Ureter (tissue), 1 donor: ENCODE results near the gene ASAP2. TPM values are rescaled to one million over a fixed set of nuclear protein-coding genes. Genes with fewer than 3 reads are reported as not detected.

Experiments used
- DNase-seq: peaks from one replicate; pipeline ENCODE4 v3.0.0-alpha.2; 2020; ENCODE audit warnings: low spot score
- total RNA-seq: library from RNA; stranded (reverse); gene quantifications from one replicate; pipeline ENCODE4 v1.2.4, GENCODE V29; 2023
- donor health status: DM: yes; HTN: yes; CAD: no.

Gene ASAP2
- total RNA-seq, 1 donor from 2014 or later: 42.1 TPM

DNA sequence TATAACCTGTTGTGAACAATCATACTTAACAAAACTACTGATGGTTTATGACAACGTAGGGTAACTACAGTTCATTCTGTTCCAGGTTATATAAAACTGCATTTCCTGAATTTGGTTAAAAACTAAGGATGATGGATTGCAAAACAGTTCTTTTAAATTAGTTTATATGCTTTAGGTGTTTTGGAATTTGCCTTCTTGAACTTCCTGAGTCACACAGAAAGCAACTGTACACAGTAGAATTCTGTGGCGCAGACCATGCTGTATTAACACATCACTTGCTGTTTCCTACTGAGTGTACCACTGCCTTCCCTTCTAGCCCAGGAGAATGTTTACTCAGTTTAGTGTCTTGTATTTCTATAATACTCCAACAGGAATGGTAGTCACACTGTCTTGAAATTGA, 197.3 kb downstream of the ASAP2 start:
- no peak for DNase-seq

DNA sequence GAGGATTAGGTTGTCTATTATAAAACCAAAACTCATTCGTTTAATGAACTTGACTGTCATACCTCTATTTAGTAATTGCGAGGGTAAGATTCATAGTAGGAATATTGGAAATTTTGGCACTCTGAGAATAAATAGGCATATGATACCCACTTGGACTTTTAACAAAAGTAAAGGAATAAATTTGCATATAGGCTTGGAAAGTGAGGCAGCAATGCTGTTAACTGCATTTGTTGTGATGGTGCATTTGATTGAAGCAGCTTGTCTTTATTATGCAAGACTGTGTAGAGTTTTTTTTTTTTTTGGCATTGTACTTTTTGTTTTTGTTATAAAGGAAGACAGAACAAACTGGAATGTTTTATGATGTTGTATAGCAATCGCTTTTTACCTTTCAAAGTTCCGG, 197.8 kb downstream of the ASAP2 start:
- DNase-seq: no peak

DNA sequence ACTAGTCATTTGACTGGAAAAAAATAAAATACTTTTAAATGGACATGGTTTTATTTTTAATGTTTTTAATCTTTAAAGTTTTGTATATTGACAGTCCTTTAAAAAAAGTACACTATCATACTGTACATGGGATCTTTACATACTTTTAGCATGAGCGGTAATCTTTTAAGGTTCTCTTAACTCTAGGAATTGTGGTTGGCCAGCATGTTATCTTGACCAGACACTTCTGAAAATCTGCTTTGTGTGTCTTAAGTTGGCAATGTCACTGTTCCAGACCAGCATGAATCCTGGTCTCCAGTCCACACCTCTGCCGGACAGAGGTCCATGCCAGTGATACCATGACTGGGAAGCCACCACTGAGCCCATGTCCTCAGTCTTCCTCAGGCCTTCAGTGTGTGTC, 199.0 kb downstream of the ASAP2 start:
- no peak for DNase-seq

DNA sequence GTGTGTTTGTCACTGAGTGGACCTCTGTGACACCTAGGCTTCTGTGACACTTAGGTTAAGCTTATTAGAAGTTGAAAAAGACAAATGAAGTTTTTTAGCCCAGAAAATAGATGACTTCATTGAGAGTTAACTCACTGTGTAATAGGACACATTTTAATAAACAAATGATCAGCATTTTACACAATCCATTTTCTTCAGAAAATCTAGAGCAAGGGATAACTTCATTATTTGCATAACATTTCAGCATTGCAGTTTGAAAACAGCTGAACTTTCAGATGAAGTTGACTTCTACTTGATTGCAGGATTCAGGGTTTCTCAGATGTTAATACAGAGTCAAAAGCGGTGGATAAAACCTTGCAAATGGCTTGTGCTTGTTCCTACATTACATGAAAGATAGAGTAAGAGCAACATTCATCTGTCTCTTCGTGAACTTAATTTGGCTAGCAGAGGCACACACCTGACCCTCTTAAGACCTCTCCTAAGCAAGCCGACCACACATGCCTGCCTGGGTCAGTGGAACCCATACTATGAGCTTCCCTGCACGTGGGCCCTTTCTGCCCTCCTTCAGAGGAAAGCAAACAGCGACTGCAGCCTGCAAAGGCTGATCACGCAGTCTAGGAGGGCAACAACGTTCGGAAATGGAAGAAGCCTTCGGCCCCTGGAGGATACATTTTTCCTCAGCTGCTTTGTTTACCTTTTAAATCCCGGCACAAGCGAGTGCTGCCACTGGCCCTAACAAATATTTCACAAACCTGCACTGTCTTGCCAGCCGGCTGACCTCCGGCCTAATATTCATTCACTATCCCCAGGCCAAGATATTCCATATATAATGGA, 200.1 kb downstream of the ASAP2 start:
- DNase-seq: no peak

DNA sequence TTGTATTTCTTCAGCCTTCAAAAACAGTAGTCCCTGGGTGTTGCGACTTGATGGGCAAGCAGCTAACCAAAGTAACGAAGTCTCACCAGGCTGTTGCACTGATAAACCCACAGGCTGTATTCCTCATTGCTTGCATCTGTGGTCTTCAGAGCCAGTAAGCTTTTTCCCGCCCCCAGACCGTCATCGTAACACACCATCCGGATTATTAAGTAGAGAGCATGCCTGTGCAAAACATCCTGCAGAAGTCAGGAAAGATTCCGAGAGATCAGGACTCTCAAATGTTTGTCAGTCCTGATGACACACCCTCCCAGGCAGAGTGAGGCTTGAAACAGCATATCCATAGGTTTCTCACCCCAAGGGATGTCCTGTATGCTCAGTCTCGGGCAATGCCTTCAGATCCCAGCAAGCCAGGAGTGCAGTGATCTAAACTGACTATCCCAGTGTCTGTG, 200.8 kb downstream of the ASAP2 start:
- no peak for DNase-seq

DNA sequence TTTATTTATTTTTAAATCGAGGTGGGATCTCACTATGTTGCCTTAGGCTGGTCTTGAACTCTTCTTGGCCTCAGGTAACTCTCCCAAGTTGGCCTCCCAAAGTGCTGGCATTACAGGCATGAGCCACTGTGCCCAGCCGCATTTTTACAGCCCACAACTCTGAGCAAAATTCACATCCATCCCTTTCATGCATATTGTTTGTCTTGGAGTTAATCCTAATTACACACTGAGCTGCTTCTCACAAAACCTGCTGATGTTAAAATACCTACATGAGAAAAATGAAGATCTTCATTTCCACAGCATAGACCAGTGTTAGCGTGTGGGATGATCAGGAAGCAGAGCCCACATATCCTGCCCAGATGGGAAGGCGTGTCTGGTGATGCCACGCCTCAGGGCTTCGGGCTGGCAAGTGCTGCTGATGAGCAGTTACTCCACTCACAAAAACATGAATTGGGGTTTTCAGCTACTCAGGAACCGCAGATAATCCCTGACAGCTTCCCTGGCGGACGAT, 202.1 kb downstream of the ASAP2 start:
- no peak for DNase-seq

DNA sequence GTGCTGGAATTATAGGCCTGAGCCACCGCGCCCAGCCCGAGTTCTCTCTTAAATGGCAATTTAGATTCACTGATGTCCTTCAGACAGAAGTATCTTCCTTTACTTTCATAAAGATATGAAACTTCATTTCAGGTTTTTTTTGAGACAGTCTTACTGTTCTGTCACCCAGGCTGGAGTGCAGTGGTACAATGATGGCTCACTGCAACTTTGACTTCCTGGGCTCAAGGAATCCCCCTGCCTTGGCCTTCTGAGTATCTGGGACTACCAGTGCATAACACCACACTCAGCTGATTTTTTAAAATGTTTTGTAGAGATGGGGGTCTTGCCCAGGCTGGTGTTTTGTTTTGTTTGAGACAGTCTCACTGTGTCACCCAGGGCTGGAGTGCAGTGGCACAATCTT, 203.5 kb downstream of the ASAP2 start:
- no peak for DNase-seq

DNA sequence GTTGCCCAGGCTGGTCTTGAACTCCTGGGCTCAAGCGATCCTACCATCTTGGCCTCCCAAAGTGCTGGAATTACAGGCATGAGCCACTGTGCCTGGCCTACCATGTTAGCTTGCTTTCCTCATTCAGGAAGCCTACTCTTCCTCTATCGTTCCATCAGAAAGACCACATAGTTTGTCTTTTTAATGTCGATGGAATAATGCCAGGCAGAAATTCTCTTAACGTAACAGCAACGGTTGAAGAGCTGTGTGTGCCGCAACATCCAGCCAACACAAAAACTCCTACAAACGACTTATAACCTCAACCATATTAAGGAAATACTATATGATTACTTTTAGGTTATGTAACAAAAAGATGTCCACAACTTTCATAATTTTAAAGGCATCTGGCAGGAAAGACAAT, 206.2 kb downstream of the ASAP2 start:
- DNase-seq: no peak

DNA sequence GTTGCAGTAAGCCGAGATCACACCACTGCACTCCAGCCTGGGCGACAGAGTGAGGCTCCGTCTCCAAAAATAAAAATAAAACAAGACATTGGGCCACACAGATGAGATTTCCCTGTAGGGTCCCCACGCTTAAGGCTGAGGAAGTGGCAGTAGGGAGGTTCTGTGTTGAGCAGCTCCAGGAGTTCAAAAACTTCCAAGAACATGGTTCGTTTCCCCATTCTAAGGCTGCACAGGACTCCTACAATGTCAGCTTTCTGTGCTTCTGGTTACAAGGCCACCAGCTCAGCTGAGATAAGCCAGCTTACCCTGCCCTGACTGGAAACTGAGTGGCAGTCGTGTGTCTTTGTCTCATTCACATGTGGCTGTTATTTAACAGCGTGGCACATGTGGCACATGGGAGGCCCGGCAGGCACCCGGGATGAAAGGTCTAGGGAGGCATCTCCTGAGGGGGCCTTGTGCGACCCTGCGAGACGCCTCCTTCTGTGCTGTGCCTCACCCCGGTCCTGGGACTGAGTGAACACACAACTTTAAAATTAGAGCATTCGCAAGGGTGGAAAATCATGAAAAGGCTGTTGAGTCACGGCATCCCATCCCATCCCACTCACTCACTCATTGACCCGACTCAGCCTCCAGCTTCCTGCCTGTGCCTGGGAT, 209.0 kb downstream of the ASAP2 start:
- DNase-seq: no peak

DNA sequence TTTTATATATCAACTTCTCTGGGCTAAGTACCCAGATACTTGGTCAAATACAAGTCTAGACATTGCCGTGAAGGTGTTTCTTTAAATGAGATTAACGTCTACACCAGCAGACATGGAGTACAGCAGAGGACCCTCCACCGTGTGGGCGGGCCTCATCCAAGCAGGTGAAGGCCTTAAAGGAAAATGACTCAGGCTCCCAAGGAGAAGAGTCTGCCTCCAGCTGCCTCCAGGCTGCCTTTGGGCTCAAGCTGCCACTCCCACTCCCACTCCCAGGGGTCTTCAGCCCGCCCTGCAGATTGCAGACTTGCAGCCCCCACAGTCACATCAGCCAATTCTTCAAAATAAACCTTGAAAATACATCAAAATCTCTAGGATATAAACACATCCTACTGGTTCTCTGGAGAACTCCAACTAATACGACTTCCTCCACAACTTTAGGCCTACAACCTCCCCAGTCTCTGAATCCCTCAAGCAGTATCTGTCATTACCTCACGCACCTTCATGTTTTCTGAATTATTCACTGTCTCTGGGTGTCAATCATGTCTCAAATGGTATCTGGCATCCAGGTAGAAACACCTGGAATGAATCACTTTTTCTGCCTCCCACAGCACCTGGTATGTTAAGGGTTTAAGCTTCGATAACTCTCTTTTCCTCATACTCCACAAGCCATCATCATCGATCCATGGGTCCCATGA, 209.8 kb downstream of the ASAP2 start:
- DNase-seq: no peak

DNA sequence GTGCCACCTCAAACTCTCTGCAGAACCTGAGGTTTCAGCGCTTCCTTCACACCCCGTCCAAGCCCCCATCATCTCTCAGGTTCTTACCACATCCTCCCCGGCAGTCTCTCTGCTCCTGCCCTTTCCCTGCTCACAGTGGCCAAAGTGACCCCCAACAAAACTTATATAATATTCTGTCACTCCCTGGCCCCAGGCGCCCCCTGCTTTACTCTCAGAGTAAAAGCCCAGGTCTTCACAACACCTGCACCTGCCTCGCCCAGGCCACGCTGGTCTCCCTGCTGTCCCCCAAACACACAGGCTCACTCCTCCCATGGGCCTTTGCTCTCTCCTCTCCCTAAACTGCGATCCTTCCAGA, 210.3 kb downstream of the ASAP2 start:
- DNase-seq: no peak

DNA sequence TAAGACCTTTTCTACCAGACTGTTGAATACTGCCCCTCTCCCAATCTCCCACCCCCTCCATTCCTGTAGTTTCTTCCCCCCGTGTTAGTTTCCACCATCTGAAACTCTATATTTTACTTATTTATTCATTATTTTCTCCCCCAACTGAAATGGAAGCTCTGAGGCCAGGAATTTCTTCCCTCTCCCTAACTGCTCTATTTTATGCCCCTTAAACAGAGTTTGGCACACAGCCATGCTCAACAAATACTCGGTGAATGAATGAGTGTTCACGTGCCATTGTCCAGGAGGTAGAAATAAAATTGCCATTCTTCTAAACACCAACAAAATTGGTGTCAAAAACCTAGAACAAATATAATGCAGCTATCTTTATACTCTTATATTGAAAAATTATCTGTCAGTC, 211.1 kb downstream of the ASAP2 start:
- DNase-seq: no peak

DNA sequence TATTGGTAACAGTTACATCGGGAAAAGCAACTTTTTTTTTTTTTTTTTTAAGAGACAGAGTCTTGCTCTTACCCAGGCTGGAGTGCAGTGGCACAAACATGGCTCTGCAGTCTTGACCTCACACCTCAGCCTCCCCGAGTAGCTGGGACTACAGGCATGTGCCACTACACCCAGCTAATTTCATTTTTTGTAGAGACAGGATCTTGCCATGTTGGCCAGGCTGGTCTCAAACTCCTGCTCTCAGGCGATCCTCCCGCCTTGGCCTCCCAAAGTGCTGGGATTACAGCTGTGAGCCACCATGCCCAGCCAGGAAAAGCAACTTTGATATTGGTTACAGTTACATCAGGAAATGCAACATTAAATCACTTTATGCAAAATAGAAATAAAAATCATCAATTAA, 212.1 kb downstream of the ASAP2 start:
- DNase-seq: no peak

DNA sequence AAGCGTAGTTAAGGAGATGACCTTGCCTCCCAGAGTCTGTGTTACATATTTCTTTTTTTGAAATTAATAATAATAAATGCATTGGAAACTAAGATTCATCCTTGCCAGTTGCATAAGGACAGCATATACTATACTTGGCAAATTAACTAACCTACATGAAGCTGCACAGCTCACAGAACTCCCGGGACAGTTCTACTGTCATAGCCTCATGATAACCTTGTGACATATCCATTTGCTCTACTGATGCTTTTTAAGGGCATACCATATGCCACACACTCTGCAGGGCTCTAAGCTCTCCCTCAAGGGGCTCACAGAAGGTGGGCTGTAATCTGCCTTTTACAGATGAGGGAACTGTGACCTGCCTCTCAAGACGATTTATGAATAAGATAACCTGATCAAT, 212.9 kb downstream of the ASAP2 start:
- DNase-seq: no peak

DNA sequence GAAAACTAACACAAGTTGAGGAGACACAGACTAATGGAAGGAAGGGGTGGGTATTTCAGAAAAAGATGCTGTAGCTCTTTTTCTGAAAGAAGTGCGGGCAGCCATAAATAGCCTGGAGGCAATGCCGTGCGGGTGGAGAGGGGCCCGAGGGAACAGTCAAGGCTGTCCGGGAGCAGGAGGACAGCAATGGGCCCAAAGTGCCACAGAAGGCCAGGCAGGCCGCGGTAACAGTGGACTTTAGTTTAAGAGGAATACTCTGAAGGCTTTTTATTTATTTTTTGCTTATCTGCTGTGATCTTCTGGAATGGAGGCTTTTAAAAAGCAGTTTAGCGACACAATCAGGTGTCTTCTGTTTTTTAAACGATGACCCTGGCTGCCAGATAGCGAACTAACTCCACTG, 213.9 kb downstream of the ASAP2 start:
- no peak for DNase-seq

DNA sequence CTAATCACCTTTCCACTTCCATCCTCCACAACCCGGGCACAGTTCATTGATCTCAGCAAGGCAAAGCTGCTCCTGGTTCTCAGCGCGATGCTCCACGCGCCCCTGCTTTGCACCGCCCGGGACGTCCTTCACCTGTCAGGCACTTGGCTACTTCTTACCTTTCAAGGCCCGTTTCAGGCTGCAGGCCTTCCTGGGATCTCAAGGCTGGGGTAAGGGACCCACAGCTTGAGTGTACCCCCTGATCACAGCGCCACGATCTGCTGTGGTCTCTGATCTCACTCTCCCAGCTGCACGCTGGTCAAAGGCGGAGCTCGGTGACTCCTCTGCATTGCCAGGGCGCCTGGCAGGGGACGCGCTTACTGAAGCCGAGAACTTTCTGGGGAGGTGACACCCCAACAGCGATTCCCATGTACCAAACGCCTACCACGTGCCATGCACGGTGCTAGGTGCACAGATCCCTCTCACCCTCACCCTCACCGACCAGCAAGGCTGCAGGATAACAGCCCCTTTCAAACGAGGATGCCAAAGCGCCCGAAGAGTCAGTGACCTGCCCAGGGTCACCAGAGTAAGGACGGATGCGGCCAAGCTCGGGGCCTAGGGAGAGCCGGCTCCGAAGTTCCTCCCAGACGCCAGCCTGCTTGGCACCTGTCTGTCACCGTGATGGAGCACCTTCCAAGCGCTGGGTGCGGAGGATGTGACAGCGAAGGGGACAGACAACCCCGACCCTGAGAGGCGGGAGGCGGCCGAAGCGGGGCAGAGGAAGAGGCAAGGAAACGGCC, 215.9 kb downstream of the ASAP2 start:
- no peak for DNase-seq

DNA sequence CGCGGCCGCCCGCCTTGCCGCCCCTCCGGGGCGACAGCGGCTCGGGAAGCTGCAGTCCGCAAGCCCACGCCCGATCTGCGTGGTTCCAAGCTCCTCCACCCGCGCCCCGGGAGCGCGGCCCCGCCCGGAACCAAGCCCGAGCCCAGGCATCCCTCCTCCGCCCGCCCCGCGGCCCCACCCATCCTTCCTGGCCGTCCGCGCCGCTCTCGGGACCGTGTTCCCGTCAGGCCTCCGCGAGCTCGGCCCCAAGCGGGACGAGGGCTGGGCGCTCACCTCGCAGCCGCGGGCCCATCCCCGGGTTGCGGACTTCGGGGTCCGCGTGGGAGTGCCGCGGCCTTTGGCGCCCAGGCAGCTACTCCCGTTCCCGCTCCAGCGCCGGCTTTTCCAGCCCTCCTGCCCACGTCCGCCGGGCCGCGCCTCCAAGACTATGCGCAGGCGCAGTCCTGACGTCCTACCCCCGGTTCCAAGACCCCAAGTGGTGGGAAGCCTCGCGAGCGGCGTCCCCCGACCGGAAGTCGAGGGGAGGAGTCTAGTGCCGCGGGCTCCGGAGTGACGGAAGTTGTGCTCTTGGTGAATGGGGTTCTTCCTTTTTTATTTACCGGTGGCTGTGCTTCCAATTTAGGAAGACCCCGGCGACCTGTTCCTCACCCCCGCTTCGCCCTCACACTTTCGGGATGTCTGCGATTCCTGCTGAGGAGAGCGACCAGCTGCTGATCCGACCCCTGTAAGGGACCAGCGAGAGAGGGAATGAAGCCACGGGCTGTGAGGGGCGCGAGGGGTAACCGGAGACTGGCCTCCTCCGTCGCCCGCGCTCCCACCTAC, 216.7 kb downstream of the ASAP2 start, which contains the start of the genes CPSF3 and ITGB1BP1:
TSS of gene CPSF3 (plus strand) at position 555 of the 822 bp plus-strand sequence. CDS start at position 675, 120 bp downstream.
TSS of gene ITGB1BP1 (minus strand) at position 429 of the 822 bp plus-strand sequence. CDS start 4,831 bp downstream, outside the sequence.
- DNase-seq: peak; percentile 98

DNA sequence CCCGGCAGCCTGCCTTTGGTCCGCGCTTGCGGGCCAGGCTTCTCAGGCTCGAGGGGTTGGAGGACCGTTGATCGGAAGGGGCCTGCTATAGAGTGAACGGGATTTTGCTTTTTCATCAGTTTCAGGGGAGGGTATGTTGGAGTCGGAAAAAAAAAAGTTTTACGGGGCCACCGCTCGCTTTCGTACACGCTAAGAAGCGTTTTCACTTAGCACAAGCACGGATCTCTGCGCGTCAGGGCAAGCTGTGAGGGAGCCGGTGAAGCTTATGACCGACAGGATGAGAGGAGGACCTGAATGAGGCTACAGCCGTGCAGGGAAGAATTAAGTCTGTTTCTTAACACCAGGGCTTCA, 217.3 kb downstream of the ASAP2 start:
- no peak for DNase-seq

DNA sequence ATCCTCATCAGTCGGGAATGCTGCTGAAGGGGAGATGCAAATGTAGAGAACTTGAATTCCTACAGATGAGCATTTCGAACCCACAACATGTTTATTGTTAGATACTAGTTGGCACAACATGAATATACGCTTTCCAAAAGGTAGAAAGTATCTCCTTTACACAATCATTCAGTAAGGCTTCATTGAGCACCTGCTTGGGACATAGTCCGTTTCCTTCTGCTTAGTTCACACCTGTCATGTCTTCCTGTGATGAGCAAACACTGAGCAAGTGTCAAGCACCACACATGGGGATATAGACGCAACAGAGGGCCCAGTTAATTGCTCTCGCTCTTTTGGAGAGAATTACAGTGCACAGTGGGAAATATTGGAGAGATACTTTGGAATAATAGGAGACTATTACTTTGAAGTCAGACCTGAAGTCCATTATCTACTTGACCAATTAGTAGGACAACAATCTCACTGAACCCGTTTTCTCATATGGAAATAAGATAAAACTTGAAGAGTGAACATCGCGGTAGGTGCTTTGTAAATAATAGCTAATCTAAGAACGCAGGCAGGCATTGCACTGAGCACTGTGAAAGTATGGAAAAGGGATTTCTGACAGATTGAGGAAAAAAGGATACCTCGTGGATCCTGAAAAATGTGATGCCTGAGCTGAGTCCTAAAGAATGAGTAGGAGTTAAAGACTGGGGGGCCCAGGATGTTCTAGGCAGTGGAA, 218.0 kb downstream of the ASAP2 start:
- no peak for DNase-seq

DNA sequence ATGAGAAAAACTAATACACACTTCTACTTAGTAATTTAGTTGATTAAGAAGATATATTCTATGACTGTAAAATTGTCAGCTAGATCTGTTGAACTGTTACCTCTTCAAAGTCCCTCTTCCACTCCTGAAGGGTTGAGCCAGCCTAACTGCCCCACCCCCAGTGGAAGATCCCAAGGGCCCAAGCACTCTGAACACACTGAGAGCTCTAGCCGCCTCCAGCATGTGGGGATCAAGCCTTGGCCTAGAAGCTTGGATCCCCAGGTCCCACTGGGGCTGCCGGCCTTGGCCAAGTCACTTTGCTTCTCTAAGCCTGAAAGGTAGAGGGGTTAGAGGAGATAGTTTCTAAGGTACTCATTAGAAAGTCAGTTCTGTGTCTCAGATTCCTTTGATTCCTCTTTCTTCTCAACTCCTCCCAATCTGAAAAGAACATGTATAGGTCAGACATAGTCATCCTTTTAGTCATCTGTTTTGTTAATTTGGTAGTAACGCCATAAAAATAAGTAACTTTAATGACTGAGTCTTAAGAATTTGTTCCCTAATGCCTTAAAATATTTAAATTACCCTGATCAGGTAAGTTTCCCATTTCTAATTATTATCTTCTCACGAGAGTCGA, 222.5 kb downstream of the ASAP2 start:
- DNase-seq: no peak
